IPS-18c (cell line): ENCODE results near the gene TMEM63A.
"Not testable (repeated sequence)": the region's sequence is repeated elsewhere in the genome, so short reads cannot be mapped to it uniquely, and the experiment has no call there.

Experiments
- H3K4me3 ChIP-seq: 2 replicates; pipeline ENCODE4 v1.7.0; 2013; ENCODE audit warnings: low read depth, mild to moderate bottlenecking, low read length, moderate library complexity; ENCODE audit not compliant: insufficient read depth
- H3K9me3 ChIP-seq: one replicate; pipeline ENCODE4 v1.6.1; 2013; ENCODE audit warnings: mild to moderate bottlenecking, low read length, moderate library complexity; ENCODE audit not compliant: control insufficient read depth, insufficient read depth

TMEM63A gene

DNA sequence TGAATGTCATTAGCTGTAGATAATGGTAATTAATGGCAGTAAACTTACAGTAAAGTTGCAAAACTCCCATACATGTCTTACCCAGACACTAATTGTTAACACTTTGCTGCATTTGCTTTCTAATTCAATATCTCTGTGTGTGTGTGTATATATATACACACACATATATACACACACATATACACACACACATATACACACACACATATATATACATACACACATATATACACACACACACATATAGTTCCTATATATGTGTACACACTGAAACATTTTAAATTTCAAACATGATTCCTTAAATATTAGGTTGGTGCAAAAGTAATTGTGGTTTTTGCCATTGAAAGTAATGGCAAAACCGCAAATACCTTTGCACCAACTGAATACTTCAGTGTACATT, 75.9 kb downstream of the TMEM63A start:
- H3K9me3 ChIP-seq, result no peaks in the 10 kb centered on the region

DNA sequence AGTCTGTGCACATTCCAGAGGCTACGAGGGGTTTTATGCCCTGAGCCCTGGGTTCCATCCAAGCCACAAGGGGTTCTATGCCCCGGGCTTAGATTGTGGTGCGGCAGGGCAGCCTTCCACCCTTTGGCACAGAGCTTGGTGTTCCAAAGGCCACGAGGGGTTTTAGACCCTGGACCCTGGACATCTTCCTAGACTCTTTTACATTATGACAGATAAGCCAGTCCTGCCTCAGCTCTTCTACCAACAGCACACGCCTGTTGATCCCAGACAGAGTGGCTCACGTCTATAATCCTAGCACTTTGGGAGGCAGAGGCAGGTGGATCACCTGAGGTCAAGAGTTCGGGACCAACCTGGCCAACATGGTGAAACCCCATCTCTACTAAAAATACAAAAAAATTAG, 81.0 kb downstream of the TMEM63A start:
- not testable (repeated sequence) for H3K4me3 ChIP-seq, H3K9me3 ChIP-seq

More for the DNA sequence above, 75.9 kb downstream of the TMEM63A start:
- H3K4me3 ChIP-seq, result no peak overlapping the region

- not testable (repeated sequence) for H3K4me3 ChIP-seq, H3K9me3 ChIP-seq
Measured at GRCh38 chr1:225796097-225796496, 86.1 kb downstream of the TMEM63A start.
